D721Med (cell line): ENCODE measurements around the gene PELI3.
A peak's percentile ranks its signal among the peaks of the same experiment; 100 is the strongest.

Experiments
- DNase-seq: peaks from one replicate; pipeline ENCODE4 v3.0.0; 2011; ENCODE audit warnings: low spot score; ENCODE audit not compliant: insufficient read length
- FAIRE-seq: peaks from 2 replicates; lab custom pipeline; 2011; peaks lifted over from hg19 to GRCh38; lab: Jason Lieb, UNC
- TF ChIP-seq, protein P1 (sequence below): IDR thresholded peaks from 2 replicates; pipeline ENCODE4 v1.5.1; 2012; ENCODE audit warnings: mild to moderate bottlenecking, control low read depth; ENCODE audit not compliant: insufficient read depth; ENCODE audit errors: missing control alignments

PELI3 gene

DNA sequence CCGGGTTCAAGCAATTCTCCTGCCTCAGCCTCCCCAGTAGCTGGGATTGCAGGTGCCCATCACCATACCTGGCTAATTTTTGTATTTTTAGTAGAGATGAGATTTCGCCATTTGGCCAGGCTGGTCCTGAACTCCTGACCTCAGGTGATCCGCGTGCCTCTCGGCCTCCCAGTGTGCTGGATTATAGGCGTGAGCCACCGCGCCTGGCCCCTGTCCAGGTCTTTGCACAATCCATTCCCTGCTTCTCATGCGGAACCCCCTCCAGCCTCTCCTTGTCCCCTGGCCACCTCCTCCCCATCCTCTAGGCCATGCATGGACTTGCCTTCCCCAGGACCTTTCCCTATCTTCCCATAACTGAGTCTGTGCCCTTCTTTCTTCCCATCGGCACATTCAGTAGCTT is 22.3 kb downstream of the PELI3 start:
- TF ChIP-seq, protein P1, sequence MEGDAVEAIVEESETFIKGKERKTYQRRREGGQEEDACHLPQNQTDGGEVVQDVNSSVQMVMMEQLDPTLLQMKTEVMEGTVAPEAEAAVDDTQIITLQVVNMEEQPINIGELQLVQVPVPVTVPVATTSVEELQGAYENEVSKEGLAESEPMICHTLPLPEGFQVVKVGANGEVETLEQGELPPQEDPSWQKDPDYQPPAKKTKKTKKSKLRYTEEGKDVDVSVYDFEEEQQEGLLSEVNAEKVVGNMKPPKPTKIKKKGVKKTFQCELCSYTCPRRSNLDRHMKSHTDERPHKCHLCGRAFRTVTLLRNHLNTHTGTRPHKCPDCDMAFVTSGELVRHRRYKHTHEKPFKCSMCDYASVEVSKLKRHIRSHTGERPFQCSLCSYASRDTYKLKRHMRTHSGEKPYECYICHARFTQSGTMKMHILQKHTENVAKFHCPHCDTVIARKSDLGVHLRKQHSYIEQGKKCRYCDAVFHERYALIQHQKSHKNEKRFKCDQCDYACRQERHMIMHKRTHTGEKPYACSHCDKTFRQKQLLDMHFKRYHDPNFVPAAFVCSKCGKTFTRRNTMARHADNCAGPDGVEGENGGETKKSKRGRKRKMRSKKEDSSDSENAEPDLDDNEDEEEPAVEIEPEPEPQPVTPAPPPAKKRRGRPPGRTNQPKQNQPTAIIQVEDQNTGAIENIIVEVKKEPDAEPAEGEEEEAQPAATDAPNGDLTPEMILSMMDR: no peak
- FAIRE-seq (no peak), DNase-seq (no peak)

DNA sequence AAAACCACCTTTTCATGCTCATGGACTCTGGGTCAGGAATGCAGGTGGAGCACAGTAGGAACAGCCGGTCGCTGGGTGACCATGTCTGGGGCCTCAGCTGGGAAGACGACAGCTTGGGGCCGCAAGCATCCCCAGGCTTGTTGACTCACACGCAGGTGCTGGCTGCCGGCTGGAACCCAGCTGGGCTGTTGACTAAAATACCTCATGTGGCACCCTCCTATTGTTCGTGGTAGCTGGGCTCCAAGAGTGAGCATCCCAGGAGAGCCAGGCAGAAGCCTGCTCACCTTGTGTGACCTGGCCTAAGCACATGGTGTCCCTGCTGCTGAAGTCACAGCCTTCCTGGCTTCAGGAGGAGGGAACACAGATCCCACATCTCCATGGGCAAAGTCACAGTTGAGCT is 22.9 kb downstream of the PELI3 start:
- TF ChIP-seq, protein P1: no peak
- FAIRE-seq (no peak), DNase-seq (no peak)

DNA sequence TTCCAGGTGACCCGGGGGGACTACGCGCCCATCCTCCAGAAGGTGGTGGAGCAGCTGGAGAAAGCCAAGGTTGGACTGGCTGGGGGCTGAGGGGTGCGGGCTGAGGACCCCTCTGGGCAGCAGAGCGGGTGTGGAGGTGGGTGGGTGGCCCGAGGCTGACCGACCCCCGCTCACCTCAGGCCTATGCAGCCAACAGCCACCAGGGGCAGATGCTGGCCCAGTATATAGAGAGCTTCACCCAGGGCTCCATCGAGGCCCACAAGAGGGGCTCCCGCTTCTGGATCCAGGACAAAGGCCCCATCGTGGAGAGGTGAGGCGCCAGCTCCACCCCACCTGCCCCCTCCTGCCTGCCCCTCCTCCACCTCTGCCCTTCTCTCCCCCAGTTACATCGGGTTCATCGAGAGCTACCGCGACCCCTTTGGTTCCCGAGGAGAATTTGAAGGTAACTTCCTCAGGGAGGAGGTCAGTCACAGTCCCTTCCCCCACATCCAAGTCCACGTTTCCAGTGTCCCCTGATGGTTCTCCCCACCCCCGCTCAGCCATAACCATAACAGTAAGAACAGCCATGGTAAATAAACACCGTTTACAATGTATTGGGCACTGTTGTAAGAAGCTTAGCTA is 24.7 kb downstream of the PELI3 start:
- no peak for DNase-seq
- FAIRE-seq: no peak
- TF ChIP-seq, protein P1: peak; percentile 24

DNA sequence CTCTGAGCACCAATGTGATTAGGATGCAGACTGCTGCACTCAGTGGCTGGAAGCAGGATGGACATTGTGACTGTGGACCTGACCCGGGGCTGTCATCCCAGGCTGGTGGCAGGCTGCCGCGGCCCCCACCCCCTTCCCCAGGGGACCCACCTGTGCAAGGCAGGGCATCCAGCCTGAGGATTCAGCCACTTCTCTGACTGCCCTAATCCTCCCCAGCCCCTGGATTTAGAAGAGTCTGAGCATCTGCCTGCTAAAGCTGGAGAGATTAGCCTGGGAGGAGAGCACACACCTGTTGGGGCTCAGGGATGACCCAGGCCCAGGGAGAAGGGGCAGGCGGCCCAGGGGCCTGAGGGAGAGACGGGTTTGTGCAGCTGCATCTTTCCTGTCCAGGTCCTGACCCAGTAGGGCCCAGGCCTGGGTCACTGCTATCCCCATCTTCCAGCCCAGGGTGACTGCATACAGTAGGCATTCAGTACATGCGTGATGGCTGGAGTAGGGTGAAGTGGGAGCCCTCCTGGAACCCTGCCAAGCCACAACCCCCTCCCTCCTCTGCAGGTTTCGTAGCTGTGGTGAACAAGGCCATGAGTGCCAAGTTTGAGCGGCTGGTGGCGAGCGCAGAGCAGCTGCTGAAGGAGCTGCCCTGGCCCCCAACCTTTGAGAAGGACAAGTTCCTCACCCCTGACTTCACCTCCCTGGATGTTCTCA is 25.6 kb downstream of the PELI3 start:
- peak; percentile 16 for FAIRE-seq
- peak; percentile 99 for DNase-seq
- TF ChIP-seq, protein P1: no peak

DNA sequence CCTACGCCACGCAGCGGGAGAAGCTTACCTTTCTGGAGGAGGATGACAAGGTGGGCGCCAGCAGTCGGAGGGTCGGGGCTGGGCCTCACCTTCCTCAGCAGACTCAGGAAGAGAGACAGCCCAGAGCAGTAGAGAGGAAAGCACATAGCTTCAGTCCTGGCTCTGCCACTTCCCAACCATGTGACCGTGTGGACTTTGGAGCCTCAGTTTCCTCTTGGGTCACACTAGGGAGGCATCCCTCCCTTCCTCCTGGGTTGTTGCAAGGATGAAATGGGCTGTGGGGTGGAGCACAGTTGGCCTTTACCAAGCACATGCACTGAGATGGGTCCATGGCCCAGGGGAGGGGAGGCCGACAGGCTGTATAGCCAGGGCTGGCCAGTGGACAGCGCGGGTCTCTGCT is 26.4 kb downstream of the PELI3 start:
- DNase-seq (no peak), FAIRE-seq (no peak)

DNA sequence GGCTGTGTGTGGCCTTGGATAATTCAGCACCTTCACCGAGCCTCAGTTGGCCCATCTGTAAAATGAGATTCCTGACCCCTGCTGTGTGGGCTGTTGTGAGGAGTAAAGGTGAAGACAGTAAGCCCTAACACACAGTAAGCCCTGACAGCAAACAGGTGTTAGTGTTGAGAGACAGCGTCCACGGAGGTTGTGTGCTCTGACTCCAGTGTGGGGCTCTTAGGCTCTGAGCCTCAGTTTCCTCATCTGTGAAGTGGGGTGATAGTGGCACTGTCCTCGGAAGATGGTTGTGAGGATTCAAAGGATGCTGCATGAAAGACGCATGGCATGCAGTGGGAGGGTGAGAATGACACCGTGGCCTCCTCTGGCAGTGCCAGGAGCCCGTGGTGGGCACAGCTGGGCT is 27.8 kb downstream of the PELI3 start:
- DNase-seq: no peak
- TF ChIP-seq, protein P1: no peak

More for the DNA sequence above, 26.4 kb downstream of the PELI3 start:
- TF ChIP-seq, protein P1: no peak

DNA sequence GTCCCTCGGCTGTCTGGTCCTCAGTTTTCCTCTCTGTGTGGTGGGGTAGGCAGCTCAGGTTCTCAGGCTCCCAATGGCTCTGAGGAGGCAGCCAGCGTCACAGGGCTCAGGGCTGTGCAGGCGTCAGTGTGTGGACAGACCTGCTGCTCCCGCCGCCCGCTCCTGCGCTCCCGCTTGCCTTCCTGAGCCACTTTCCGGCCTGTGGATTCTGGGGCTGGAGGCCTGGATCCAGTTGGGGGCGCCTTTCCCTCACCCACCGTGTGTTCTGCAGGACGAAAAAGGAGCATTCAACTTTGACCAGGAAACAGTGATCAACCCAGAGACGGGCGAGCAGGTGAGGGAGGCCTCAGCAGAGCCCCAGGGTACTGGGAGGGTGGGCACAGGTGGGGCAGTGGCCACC is 28.2 kb downstream of the PELI3 start:
- no peak for DNase-seq
- TF ChIP-seq, protein P1: no peak
- no peak for FAIRE-seq

More for the DNA sequence above, 27.8 kb downstream of the PELI3 start:
- no peak for FAIRE-seq
